SU-DHL-6 (cell line): ENCODE measurements around the gene CLEC4F.

ENCODE experiments used
- CTCF ChIP-seq: fragments of 200-600 bp; sonication (generic); IDR thresholded peaks from one replicate; pipeline ENCODE4 v1.5.1; 2017; ENCODE audit warnings: antibody characterized with exemption, mild to moderate bottlenecking, low read length, moderate library complexity; ENCODE audit not compliant: insufficient read depth, poor library complexity, severe bottlenecking
- EZH2phosphoT487 ChIP-seq: fragments of 200-600 bp; sonication (generic), shearing (Covaris generic); conservative IDR thresholded peaks from 2 replicates; pipeline ENCODE4 v1.6.1; 2018; ENCODE audit warnings: mild to moderate bottlenecking, antibody characterized with exemption, low read length, moderate library complexity, mixed read lengths

GRCh38 chr2:70767699-70768589, 52.5 kb downstream of the CLEC4F start, which contains the start of gene ADD2:
- TF ChIP-seq CTCF (no peak), EZH2phosphoT487 (0 out of 2 replicates have a peak, but pooled peaks have one; percentile 20)
